Omental fat pad (tissue), 4 donors: ENCODE results near the gene PRKAG2. TPM values are rescaled to one million over a fixed set of nuclear protein-coding genes. Genes with fewer than 3 reads are reported as not detected.

Experiments
- ATAC-seq: fragments of 150-250 bp; one replicate; pipeline ENCODE4 v1.9.1; 2016; ENCODE audit warnings: mild to moderate bottlenecking, moderate library complexity; ENCODE audit not compliant: low FRiP score
- DNase-seq: peaks from one replicate; pipeline ENCODE4 v3.0.0-alpha.2; 2019; ENCODE audit warnings: low spot score
- total RNA-seq, 4 donors: library from RNA; depleted of rRNA; stranded (reverse); fragments of >200 nt; gene quantifications; one replicate each; pipeline ENCODE4 v1.1.0, GENCODE V29; 2016
- TF ChIP-seq, protein P1 (sequence below), 3 donors: fragments of 450-650 bp; IDR thresholded peaks; one replicate each; pipeline ENCODE4 v1.5.1; 2016 to 2017; ENCODE audit warnings: antibody characterized with exemption in 3 of 3, mild to moderate bottlenecking in 3 of 3, moderate library complexity in 2 of 3

The PRKAG2 gene
- total RNA-seq, 4 donors from 2014 or later: 31.6 to 49.5 (median 36.9) TPM

DNA sequence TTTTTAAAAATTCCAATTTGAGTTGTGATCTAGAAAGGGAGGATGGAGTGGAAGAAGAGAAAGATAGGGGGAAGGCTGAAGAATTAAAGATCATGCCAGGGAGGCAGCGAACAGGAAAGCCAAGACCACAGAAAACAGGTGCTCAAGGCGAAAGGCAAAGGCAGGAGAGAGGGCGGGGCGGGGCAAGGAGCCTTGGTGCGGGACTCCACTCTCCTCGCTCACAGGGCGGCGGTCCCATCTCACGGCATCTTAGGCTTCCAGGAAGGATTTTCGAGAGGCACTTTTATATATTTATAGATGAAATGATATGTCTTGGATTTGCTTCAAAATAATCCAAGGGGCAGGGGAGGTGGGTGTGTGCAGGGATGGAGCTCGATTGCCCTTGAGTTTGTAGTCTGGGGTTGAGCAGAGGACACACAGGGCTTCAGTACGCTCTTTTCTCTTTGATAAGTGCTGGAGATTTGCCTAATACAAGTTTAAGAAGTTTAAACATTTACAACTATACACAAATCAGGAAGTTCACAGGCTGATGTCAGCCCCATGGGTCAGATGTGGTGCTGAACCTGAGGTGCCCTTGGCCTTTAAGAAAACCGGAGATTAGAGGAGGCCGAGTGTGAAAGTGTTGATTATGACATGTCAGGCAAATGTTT is 161.1 kb downstream of the PRKAG2 start:
- ATAC-seq: no peak

DNA sequence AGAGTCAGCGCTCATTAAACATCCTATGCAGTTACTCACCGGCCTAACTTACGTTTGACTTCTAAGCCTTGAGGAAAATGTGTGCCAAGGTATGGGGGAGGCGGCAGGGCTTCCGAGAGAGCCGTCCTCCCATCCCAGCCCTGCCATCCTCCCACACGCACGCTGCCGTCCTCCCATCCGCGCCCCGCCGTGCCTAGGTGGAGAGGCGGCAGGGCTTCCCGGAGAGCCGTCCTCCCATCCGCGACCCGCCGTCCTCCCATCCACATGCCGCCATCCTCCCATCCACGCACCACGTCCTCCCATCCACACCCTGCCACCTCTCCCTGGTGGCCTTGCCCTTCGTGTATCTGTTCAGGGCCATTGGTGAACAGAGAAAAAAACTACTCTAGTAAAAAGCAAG is 162.7 kb downstream of the PRKAG2 start:
- TF ChIP-seq, protein P1, sequence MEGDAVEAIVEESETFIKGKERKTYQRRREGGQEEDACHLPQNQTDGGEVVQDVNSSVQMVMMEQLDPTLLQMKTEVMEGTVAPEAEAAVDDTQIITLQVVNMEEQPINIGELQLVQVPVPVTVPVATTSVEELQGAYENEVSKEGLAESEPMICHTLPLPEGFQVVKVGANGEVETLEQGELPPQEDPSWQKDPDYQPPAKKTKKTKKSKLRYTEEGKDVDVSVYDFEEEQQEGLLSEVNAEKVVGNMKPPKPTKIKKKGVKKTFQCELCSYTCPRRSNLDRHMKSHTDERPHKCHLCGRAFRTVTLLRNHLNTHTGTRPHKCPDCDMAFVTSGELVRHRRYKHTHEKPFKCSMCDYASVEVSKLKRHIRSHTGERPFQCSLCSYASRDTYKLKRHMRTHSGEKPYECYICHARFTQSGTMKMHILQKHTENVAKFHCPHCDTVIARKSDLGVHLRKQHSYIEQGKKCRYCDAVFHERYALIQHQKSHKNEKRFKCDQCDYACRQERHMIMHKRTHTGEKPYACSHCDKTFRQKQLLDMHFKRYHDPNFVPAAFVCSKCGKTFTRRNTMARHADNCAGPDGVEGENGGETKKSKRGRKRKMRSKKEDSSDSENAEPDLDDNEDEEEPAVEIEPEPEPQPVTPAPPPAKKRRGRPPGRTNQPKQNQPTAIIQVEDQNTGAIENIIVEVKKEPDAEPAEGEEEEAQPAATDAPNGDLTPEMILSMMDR (IDR thresholded peaks at IDR 0.05): no peak
- no peak for DNase-seq
- no peak for ATAC-seq

More for the DNA sequence above, 161.1 kb downstream of the PRKAG2 start:
- TF ChIP-seq, protein P1 (IDR thresholded peaks at IDR 0.05): no peak
- DNase-seq: no peak

DNA sequence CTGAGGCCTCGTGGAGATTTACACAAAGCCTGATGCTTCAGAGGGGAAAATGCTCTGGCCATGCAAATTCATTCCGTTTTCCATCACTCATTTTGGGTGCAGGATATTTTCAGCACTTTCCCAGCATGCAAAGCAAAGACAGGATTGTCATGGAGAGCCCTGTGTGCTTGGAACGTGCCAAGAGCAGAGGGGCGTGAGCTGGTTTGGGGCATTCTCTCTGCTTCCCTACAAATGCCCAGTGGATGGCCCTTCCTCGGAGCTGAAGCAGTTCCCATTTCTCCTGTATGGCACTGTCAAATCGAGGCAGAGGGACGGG is 164.1 kb downstream of the PRKAG2 start:
- ATAC-seq: no peak
- TF ChIP-seq, protein P1 (IDR thresholded peaks at IDR 0.05): no peak

DNA sequence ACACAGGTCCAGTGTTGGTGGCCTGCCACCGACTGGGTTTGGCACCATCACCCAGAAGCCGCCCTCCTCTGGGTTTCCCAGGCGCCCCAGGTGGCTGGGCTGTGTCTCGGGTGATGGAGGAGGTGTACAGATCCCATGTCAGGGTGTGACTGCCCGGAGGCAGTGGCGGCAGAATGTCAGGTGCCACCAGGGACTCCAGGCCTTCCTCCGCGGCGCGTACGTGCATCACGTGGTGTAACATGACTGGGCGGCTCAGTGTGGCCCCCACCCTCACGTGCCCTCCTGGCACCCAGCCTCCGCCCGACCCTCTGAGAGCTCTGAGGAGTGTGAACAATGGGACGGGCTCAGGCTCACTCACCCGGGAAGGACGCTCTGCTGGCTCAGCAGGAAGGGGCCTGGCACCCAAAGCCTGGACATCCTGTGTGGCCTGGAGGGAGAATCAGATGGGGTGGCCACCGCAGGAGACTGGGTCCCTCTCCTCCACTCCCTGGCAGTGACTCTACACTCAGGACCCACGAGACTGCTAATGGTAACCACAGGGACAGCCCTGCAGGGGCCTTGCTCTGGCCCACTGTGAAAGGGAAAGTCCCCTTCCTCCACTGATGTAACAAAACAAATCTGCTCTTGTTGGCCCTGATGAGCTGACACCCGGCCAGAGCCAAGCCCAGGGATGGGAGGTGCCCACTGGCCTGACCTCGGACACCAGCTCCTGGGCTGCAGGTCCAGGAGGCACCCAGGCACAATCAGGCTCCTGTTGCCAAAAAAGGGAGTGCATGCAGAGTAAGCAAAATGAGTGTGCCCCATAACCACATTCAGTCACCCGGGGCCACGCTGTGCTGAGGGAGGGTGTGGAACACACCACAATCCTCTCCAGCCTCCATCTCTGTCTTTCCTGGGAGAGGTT is 164.8 kb downstream of the PRKAG2 start:
- TF ChIP-seq, protein P1 (IDR thresholded peaks at IDR 0.05): no peak
- no peak for ATAC-seq
- no peak for DNase-seq

More for the DNA sequence above, 164.1 kb downstream of the PRKAG2 start:
- no peak for DNase-seq

DNA sequence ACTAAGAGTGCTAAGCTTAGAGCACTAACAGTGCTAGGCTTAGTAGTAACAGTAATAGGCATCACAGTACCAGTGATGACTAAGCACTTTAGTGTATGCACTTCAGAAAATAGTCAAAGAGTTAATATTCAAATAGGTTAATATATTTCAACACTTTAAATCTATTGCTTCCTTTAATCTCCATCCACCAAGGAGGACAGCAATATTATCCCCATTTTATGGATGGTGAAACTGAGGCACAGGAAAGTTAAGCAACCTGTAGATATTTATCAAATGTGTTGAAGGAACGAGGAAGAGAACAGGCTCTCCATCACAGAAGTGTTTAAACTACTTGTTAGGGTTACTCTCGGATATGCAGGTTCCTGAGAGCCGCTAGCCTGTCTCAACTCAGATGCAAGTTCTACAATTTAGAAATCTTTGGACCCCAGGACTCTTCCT is 165.5 kb downstream of the PRKAG2 start:
- ATAC-seq (no peak), DNase-seq (no peak)
- TF ChIP-seq, protein P1 (IDR thresholded peaks at IDR 0.05): no peak

DNA sequence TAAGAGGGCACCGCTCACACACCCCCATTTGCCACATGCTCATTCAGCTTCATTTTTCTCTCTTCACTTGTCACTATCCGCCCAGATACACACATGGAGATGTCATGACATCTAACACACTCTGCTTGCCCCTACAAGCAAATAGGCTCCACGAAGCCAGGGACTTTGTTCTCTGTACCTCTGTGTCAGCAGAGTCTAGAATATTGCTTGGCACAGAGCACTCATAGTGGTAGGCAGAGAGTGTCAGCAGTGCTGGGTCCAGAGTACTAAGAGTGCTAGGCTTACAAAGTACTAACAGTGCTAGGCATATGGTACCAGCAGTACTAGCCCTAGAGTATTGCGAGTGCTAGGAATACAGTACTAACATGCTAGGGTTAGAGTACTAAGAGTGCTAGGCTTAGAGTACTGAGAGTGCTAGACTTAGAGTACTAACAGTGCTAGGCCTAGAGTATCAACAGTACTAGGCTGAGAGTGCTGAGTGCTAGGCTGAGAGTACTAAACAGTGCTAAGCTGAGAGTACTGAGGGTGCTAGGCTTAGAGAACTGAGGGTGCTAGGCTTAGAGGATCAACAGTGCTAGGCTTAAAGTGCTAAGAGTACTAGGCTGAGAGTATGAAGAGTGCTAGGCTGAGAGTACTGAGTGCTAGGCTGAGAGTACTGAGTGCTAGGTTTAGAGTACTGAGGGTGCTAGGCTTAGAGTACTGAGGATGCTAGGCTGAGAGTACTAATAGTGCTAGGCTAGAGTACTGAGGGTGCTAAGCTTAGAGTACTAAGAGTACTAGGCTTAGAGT is 166.1 kb downstream of the PRKAG2 start:
- ATAC-seq: no peak

More for the DNA sequence above, 166.1 kb downstream of the PRKAG2 start:
- TF ChIP-seq, protein P1 (IDR thresholded peaks at IDR 0.05): no peak
- DNase-seq: no peak
